NCI-H1436 (cell line): ENCODE results near the gene SLC24A3.

Source experiments
- DNase-seq: peaks from one replicate; lab custom pipeline; 2025; lab: John Stamatoyannopoulos, UW

Gene SLC24A3

DNA sequence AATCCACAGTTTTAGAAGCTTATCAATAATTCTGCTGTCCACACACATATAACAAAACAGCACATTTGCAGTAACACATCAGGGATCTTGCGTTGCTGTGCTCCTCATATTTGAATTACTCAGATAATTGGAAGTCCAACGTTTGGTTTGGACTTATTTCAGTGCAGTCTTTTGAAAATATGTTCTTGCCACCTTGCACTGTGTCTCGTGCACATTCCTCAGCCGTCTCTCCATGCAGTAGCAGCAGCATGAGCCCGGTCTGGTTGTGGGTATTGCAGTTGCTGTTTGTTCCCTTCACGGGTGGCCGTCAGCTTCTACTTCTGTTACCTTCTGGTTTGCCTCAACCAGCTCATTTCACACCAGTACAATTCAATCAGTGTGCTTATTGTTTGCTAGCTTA, 215.5 kb downstream of the SLC24A3 start:
- DNase-seq: no peak

DNA sequence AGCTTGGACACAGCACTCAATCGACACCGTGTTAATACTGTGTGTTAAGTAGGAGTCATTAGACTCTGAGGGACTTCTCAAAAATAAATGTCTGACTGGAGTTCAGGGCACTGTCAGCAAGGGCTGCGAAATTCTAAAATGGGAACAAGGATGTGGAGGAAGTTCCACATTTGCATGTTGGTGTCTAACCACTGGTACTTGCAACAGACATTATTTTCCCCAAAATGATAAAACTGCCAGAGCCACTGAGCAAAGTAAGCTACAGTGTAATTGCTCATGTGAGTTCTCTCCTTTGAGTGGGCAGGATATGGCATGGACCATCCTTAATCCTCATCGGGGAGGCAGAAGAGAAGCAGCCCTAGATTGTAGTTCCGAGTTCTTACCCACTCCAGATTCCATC, 215.9 kb downstream of the SLC24A3 start:
- DNase-seq: no peak

GRCh38 chr20:19429538-19429937, 217.1 kb downstream of the SLC24A3 start:
- DNase-seq: no peak

DNA sequence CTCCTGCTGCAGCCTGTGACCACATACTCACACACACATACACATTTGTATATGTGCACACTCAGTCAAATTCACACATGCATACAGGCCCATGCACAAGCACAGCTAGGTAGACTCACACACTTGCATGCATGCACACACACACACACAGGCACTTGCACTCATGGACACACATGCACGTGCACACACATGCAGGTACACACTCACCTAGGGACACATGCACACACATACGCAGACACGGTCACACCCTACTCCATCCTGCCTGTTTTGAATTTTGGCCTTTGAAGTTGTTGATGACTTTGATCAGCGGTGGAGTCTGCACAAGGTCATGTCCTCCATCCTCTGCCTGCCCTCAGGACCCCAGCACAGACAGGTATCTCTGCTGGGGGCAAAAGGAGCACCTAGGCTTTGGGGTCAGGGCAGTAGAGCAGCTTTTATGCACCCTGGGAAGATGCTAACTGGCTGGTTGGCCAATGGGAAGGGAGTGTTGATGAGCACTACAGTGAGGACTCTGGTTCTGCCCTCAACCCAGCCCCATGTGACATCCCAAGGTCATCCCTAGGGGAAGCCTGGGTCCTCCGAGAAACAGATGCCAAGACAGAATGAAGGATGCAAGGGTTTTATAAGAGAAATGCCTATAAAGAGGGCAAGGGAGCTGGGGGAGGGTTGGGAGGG, 218.3 kb downstream of the SLC24A3 start:
- DNase-seq: no peak

GRCh38 chr20:19431316-19431700, 218.9 kb downstream of the SLC24A3 start:
- no peak for DNase-seq

DNA sequence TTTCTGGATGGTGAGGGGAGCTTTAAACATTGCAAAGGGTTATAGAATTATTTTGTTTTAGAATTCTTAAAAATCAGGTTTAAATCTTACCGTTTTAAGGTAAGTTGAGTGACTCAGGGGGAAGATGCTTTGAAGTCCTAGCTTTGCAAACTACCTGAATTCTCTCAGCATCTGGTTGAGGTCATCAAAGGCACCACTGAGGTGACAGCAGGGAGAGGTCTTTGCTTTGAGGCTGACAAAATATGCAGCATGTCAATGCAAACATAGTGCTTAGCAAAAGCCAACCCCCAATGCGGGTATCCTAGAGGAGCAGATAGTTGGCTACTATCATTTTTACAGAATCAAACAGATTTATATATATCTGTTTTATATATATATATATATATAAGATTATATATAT, 219.5 kb downstream of the SLC24A3 start:
- DNase-seq: no peak

DNA sequence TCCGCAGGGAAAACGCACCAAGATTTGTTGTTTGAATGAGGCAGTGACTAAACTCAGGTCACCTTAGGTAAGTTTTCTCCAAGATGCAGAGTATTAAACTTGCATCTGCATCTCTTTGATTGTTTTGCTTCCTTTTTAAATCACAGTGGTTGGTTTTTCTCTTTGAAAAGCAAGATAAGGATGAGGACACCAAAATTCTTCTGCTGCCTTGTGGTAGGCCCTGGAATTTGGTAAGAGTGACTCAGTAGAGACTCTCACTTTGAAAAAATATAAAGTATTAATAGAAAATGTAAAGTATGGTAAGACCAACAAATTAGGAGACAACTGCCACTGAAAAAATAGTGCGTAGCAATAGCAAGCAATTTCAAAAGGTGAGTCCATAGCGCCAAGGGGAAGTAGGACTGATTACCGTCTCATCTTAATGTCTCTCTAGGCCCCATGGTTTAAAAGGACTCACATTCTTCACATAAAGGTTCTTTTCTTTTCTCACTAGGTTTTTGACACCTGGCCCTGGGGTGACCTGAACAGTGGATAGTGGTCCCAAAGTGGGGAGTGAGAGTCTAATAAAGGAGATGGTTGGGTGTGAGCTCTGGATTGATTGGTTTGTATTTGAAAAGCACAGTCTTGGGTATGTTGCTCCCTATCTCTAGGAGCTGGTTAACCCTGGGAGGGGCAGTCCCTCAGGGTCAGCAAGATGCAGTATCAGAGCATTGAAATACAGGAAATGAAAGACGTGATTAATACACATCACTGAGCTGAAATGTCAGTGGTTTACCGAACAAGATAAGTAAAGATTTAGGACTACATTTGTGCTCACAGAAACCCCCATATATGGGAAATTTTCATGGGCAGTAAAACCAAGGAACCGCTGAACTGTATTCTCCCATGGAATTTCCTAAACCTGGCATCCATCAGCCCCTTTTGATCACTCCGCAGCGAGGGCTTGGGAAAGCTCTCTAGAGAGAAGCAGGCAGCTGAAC, 221.2 kb downstream of the SLC24A3 start:
- no peak for DNase-seq

DNA sequence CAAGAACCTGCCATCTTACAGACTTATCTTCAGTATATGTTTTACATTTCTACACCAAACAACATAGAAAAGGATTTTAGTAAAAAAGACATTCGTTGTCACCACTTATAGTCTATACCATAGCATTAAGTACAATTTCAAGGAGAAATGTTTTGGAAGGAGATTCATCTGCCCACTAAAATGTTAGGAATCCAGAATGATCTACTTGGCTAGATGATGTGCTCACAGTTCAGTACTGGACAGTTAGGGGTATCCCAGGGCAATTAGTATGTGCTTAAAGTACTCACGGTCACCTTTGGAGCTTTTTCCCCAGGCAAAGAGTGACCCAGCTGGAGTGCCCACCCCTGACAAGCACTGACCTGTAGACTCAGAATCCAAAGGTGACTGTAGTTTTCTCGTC, 222.9 kb downstream of the SLC24A3 start:
- no peak for DNase-seq

DNA sequence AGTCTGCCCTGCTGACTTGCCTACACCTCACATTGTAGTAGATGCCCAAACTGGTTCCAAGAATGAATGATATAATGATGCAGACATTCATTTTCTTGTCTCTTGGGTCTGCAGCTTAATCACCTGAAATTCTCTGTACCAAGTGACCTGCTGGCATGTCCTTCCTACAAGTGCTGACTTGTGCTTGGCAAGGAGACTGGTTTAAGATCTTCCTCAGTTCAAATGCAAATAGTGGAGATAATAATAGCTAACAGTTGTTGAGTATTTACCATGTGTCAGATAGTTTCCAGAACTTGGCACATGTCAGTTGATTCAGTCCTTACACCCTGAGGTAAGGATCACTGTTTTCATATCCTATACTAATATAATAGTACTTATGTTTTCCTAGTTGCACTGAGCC, 223.4 kb downstream of the SLC24A3 start:
- DNase-seq: no peak

GRCh38 chr20:19438488-19438887, 226.0 kb downstream of the SLC24A3 start:
- no peak for DNase-seq

GRCh38 chr20:19440660-19441527, 228.5 kb downstream of the SLC24A3 start:
- no peak for DNase-seq

DNA sequence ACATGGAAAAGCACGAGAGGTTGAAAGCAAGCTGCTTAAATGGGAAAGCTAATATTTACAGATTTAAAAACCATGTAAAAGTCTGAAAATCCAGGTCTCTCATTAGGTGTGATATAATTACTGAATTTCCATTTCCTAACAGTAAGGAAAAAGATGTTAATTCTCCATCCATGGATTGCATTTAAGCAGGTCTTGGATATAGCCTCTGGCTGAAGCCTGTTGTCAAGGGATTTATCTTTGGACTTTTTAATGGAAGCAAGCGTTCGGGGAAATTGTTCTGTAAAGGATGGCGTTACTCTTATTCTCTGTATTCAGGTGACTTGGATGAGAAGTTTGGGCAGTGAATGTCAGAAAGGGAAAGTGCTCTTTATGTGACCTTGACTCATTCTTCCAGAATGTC, 233.8 kb downstream of the SLC24A3 start:
- DNase-seq: no peak

DNA sequence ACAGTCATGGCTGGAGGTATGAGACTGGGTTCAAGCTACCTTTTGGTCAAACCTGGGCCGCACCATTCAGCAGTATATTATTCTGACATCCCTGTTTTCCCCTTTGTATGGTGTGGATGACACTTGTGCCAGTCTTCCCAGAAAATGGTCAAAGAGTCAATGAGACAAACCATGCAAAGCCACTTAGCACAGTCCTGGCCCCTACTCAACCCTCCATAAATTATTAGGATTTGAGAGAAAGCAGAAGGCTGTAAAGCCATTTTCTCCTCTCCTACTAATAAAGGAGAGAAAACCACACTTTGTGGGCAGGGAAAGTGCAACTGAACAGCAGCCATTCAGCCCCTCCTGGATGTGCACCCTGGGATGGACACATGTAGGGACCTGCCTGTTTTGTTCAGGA, 236.2 kb downstream of the SLC24A3 start:
- no peak for DNase-seq

GRCh38 chr20:19449051-19449450, 236.6 kb downstream of the SLC24A3 start:
- no peak for DNase-seq

DNA sequence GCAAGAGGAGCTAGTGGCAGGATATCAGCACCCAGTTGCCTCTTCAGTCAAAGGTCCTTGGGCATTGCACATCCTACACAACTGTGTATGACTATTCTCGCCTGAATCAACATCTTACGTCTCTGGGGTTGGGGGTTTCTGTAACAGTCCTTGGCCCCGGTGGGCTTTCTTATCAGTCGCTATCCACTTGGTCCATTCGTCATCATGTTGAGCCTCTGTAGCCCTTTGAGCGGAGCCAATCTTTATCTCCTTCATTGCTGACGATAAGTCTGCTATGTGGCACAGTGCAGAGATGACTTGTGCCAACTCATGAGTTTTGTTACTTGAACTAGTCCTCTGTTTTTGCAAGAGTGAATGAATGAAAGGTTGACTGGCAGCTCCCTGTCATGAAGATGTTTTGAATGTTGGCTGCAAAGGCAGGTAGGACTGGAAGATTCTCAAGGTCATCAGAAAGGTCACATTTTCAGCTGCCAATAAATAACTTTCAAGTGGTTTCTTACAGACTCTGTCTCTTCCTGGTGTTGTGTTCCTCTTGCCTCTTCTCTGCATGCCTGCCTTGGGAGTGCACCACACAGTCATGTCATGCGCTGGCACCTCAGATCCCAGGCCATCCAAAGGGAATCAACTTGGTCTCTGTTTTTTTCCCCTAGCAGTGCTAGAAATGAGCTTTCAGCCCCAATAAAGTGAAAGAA, 238.9 kb downstream of the SLC24A3 start:
- DNase-seq: no peak

DNA sequence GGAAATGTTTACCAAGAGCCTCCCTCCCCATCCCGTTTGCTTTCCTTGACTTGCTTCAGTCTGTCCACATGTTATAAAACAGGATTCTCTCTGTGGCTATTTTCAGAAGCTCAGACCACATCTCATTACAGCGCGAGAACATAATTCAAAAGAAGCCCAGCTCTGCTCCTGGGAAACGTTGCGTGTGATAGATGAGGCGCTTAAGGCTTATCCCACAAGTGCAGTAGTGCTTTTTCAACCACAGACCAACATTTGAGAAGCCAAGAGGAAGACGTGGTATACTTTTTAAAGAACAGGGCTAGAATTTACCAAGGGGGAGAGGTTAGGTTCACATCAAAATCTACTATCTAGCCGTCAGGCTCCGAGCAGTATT, 239.5 kb downstream of the SLC24A3 start:
- no peak for DNase-seq

DNA sequence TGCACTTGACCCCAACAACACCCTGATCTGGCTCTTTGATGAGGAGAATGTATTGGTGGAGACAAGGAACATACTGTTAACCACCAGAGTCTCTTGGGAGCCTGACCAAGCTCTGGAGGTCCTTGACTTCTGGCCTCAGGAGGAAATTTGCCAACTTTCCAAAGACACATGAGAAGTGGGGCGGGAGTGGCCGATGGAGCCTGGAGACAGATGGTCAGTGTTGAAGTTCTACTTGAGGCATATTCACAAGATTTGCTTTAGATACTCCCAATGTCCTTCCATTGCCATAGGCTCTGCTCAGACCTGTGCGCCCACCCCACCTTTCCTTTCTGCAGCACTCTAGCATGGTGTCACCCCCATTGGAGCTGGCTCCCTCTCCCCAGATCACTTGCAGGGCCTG, 241.0 kb downstream of the SLC24A3 start:
- no peak for DNase-seq

DNA sequence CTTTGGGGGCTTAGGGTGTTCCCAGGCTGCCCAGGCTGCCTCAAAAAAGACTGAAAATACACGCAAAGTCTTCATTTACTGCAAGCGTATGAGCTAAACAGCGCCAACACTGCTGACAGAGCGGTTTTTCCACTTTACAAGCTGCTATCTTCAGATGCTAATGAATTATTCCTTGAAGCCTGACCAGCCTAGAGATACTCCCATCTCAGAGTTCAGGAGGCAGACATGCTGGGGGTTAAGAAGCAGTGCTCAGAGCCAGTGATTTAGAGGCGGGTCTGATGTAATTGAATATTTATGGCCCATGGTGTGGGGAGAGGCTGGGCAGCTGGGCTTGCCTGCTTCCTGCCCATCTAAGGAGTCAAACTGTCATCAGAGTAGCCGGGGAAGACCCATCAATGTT, 241.4 kb downstream of the SLC24A3 start:
- DNase-seq: no peak

GRCh38 chr20:19456595-19457395, 244.4 kb downstream of the SLC24A3 start:
- no peak for DNase-seq

DNA sequence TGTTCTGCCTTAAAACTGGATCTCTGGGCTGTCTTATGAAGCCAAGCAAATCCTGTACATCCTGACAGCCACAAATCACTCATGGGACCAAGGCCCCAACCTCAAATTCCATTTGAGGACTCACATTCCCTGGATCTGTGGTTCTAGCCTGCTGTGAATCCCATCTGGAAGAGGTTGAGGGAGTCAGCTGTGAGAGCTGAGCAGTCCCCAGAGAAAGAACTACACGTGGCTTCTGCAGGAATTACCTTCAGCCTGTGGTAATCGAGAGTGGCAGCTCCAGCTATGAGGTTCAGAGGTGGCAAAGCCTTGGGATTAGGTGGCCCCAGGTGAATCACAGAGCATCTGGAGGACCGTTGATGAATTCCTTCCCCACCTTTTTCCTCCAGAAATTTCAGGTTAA, 245.2 kb downstream of the SLC24A3 start:
- no peak for DNase-seq

DNA sequence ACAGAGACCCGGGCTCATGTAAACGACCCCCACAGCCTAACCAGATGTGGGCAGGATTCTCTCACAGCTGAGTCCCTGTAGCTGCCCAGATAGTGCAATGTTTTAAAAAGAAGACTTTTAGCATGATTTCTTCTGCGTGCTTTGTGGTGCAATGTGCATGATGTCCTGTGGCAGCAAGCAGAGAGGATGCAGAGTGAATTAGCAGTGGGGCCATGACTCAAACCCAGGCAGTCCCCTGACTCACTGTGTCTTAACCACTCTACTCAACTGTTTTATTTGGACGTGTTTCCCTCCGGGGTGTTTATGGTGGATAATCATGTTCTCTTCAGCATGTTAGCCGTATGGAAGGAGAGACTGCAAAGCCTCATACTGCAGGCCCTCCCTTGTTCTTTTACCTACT, 247.9 kb downstream of the SLC24A3 start:
- no peak for DNase-seq
